Natural killer cell (primary cell): Measurements from ENCODE around the gene DNAAF3. TPM values are rescaled to one million over a fixed set of nuclear protein-coding genes. Genes with fewer than 3 reads are reported as not detected.

Experiments
- ATAC-seq, 3 donors: fragments of 150-1000 bp in 2 of 3; fragments of 200-7000 bp in 1 of 3; cut with Tn5 transposase; 1 replicate in 1 of 3; 2 replicates in 2 of 3; pipeline ENCODE4 v1.10.0; 2021; ENCODE audit warnings: mild to moderate bottlenecking in 2 of 3, moderate library complexity in 2 of 3
- DNase-seq, 2 donors: peaks; one replicate each; pipeline versions ENCODE4 v3.0.0 to v3.0.0-alpha.2; 2013 to 2021; ENCODE audit warnings: mixed read lengths in 1 of 2
- H3K27ac ChIP-seq: one replicate; pipeline ENCODE4 v1.5.1; 2013; ENCODE audit warnings: mild to moderate bottlenecking, low read length
- H3K27me3 ChIP-seq: one replicate; pipeline ENCODE4 v1.6.1; 2013; ENCODE audit warnings: low read length; ENCODE audit not compliant: control insufficient read depth, insufficient read depth
- H3K36me3 ChIP-seq: one replicate; pipeline ENCODE4 v1.6.1; 2013; ENCODE audit warnings: low read length; ENCODE audit not compliant: control insufficient read depth, insufficient read depth
- H3K4me1 ChIP-seq: one replicate; pipeline ENCODE4 v1.6.1; 2013; ENCODE audit warnings: low read length; ENCODE audit not compliant: control insufficient read depth, insufficient read depth
- H3K4me3 ChIP-seq: one replicate; pipeline ENCODE4 v1.5.1; 2013; ENCODE audit warnings: low read length
- H3K9me3 ChIP-seq: one replicate; pipeline ENCODE4 v1.6.1; 2013; ENCODE audit warnings: low read length; ENCODE audit not compliant: control insufficient read depth, insufficient read depth
- H3K27ac Mint-ChIP-seq, 2 donors: one replicate each; pipeline ENCODE4 v1.8.0; 2022; ENCODE audit warnings: mild to moderate bottlenecking in 2 of 2, mixed read lengths in 2 of 2, moderate library complexity in 1 of 2
- H3K27me3 Mint-ChIP-seq, 2 donors: one replicate each; pipeline ENCODE4 v1.8.0; 2022; ENCODE audit warnings: low read depth in 2 of 2, mixed read lengths in 2 of 2
- H3K36me3 Mint-ChIP-seq: one replicate; pipeline ENCODE4 v1.8.0; 2022; ENCODE audit warnings: mixed read lengths
- H3K4me1 Mint-ChIP-seq, 2 donors: one replicate each; pipeline ENCODE4 v1.8.0; 2022; ENCODE audit warnings: mixed read lengths in 2 of 2
- H3K4me3 Mint-ChIP-seq: one replicate; pipeline ENCODE4 v1.8.0; 2022; ENCODE audit warnings: mild to moderate bottlenecking, moderate library complexity, mixed read lengths
- H3K9me3 Mint-ChIP-seq, 2 donors: one replicate each; pipeline ENCODE4 v1.8.0; 2022; ENCODE audit warnings: mixed read lengths in 2 of 2
- CTCF ChIP-seq: fragments of 200-600 bp; IDR thresholded peaks from one replicate; pipeline ENCODE4 v1.8.0; 2022; ENCODE audit warnings: antibody characterized with exemption
- WGBS: methylation state at CpG from one replicate; pipeline ENCODE4 v1.1.7; 2013; ENCODE audit warnings: missing lambda C conversion rate; ENCODE audit not compliant: insufficient coverage; 5-methylcytosine and 5-hydroxymethylcytosine counted together
- intact Hi-C: fragments of 100-400 bp; cut with micrococcal nuclease; formaldehyde crosslinking; loops from one replicate; pipeline ENCODE4 v1.14.2; 2022
- total RNA-seq, 4 donors: library from RNA; stranded (reverse); fragments of 120-200 nt in 1 of 4; gene quantifications; one replicate each; pipeline versions ENCODE4 v1.2.3 to v1.2.4, GENCODE V29; 2013 to 2022

DNAAF3 gene
- total RNA-seq, 3 donors from 2014 or later (not counting 1 experiment from before 2014, with no cell fraction given): not detected

- intact Hi-C loops: loop anchor here (10.0 kb wide), 1 partner anchor 499 kb away; no protein-coding TSS in a partner anchor
- Mint-ChIP-seq H3K9me3 (peaks cover 5 to 6% of the 10 kb centered on the region in 2 donors), H3K27ac (no peak overlapping the region), H3K27me3 (peaks cover 1 to 26% of the 10 kb centered on the region in 2 donors), H3K36me3 (no peaks in the 10 kb centered on the region), H3K4me3 (no peak overlapping the region), H3K4me1 (peaks cover 17 to 31% of the 10 kb centered on the region in 2 donors)
- no peak overlapping the region for H3K27ac ChIP-seq
- H3K27me3 ChIP-seq: peaks cover 22% of the 10 kb centered on the region
- ATAC-seq (no peak), DNase-seq (no peak)
- peaks cover 8% of the 10 kb centered on the region for H3K9me3 ChIP-seq
- TF ChIP-seq CTCF: no peak
- no peaks in the 10 kb centered on the region for H3K36me3 ChIP-seq
- peaks cover 19% of the 10 kb centered on the region for H3K4me1 ChIP-seq
- no peak overlapping the region for H3K4me3 ChIP-seq
- WGBS: 88% methylated on average over 11 of the region's 12 CpGs
Measured at GRCh38 chr19:55153652-55154264, 12.7 kb downstream of the DNAAF3 start.

- Histone ChIP-seq H3K4me1 (peaks cover 19% of the 10 kb centered on the region), H3K4me3 (no peak overlapping the region), H3K36me3 (no peaks in the 10 kb centered on the region), H3K9me3 (peaks cover 8% of the 10 kb centered on the region), H3K27me3 (peaks cover 17% of the 10 kb centered on the region), H3K27ac (peak overlapping the region; percentile 45)
- DNase-seq: no peak
- no peaks in the 10 kb centered on the region for H3K36me3 Mint-ChIP-seq
- peaks cover 17 to 31% of the 10 kb centered on the region in 2 donors for H3K4me1 Mint-ChIP-seq
- H3K9me3 Mint-ChIP-seq: peaks cover 5 to 6% of the 10 kb centered on the region in 2 donors
- H3K27me3 Mint-ChIP-seq: peaks cover 12 to 26% of the 10 kb centered on the region in 2 donors
- peak overlapping the region; percentile 77 for H3K27ac Mint-ChIP-seq
- ATAC-seq: no peak
- intact Hi-C loops: loop anchor here (10.0 kb wide), 1 partner anchor 497 kb away; no protein-coding TSS in a partner anchor
- no peak for TF ChIP-seq CTCF
- no peak overlapping the region for H3K4me3 Mint-ChIP-seq
Measured at GRCh38 chr19:55152017-55152416, 14.4 kb downstream of the DNAAF3 start.

- DNase-seq: no peak
- H3K36me3 Mint-ChIP-seq: no peaks in the 10 kb centered on the region
- peaks cover 19% of the 10 kb centered on the region for H3K4me1 ChIP-seq
- no peak for TF ChIP-seq CTCF
- intact Hi-C loops: loop anchor here (10.0 kb wide), 1 partner anchor 495 kb away; no protein-coding TSS in a partner anchor
- no peak within 1 kb of the TSS for H3K4me3 Mint-ChIP-seq
- WGBS: 29% methylated on average over 16 of the region's 18 CpGs
- peaks cover 5 to 6% of the 10 kb centered on the region in 2 donors for H3K9me3 Mint-ChIP-seq
- peaks cover 26 to 30% of the 10 kb centered on the region in 2 donors for H3K27me3 Mint-ChIP-seq
- peaks cover 8% of the 10 kb centered on the region for H3K9me3 ChIP-seq
- H3K27me3 ChIP-seq: peaks cover 27% of the 10 kb centered on the region
- no peak for ATAC-seq
- H3K4me3 ChIP-seq: no peak within 1 kb of the TSS
- H3K27ac ChIP-seq: no peak within 1 kb of the TSS
- no peaks in the 10 kb centered on the region for H3K36me3 ChIP-seq
- peaks cover 17 to 23% of the 10 kb centered on the region in 2 donors for H3K4me1 Mint-ChIP-seq
- H3K27ac Mint-ChIP-seq: no peak within 1 kb of the TSS
Measured at GRCh38 chr19:55149078-55150003, 17.1 kb downstream of the DNAAF3 start, which contains the start of gene TNNT1. Gene TNNT1 (minus strand): TSS chr19:55149206. CDS start chr19:55147157, 2,049 bp downstream.
